Adipocyte (in vitro differentiated cells): ENCODE measurements around the gene CDC42SE2.
"Not testable (repeated sequence)": the region's sequence is repeated elsewhere in the genome, so short reads cannot be mapped to it uniquely, and the experiment has no call there.

Experiments used
- DNase-seq: peaks from one replicate; pipeline ENCODE4 v3.0.0-alpha.2; 2015; ENCODE audit warnings: low read depth
- H3K27me3 ChIP-seq: replicated peaks from 2 replicates; pipeline ENCODE4 v1.7.0; 2013; ENCODE audit warnings: mild to moderate bottlenecking, low read length, moderate library complexity; ENCODE audit not compliant: control insufficient read depth, insufficient read depth
- H3K36me3 ChIP-seq: 2 replicates; pipeline ENCODE4 v1.7.0; 2013; ENCODE audit warnings: low read length, mild to moderate bottlenecking, moderate library complexity; ENCODE audit not compliant: control insufficient read depth, insufficient read depth, severe bottlenecking
- H3K4me1 ChIP-seq: 2 replicates; pipeline ENCODE4 v1.7.0; 2013; ENCODE audit warnings: mild to moderate bottlenecking, low read length, moderate library complexity; ENCODE audit not compliant: control insufficient read depth, insufficient read depth
- H3K4me3 ChIP-seq: 2 replicates; pipeline ENCODE4 v1.7.0; 2013; ENCODE audit warnings: mild to moderate bottlenecking, low read length, moderate library complexity
- H3K9ac ChIP-seq: 2 replicates; pipeline ENCODE4 v1.7.0; 2013; ENCODE audit warnings: mild to moderate bottlenecking, low read length, moderate library complexity
- H3K9me3 ChIP-seq: 2 replicates; pipeline ENCODE4 v1.7.0; 2013; ENCODE audit warnings: mild to moderate bottlenecking, low read length, moderate library complexity; ENCODE audit not compliant: control insufficient read depth

CDC42SE2 gene

DNA sequence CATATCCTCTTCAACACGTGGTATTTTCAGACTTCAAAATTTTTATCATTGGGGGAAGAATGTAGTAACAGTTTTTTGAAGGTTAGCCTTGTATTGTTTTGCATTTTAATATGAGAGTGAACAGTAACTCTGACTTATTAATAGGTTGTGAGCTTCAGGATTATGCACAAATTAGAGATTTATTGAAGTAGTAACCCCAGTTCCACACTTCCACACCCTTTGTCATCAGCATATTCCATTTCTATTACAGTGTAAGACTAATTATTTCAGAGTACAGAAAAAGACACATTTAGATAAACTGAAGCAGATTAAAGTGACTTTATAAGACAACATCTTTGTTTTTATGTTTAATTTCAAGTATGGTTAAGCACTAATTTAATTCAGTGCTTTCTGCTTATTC lies 105.7 kb downstream of the CDC42SE2 start:
- no peak overlapping the region for H3K9ac ChIP-seq
- peaks cover 12% of the 10 kb centered on the region for H3K4me1 ChIP-seq
- no peaks in the 10 kb centered on the region for H3K9me3 ChIP-seq
- no peak for DNase-seq
- no peak overlapping the region for H3K4me3 ChIP-seq
- no peaks in the 10 kb centered on the region for H3K27me3 ChIP-seq
- H3K36me3 ChIP-seq, result no peaks in the 10 kb centered on the region

DNA sequence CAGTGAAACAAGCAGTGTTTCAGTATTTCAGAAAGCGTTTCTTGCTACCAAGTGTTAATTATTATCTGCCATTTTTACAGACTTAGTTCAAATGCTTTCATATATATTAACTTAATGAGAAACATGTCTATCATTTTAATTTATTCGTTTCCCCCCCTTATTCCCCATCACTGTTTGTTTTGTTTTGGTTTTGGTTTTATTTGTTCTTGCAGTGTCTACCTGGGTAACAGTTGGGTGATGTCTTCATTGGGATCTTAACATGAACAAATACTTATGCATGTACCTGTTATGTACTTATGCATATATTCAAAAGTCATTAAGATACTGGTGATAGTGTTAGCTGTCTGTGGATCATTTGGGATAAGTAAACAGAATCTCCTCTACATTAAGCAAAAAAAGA lies 108.0 kb downstream of the CDC42SE2 start:
- H3K4me3 ChIP-seq, result no peak overlapping the region
- no peaks in the 10 kb centered on the region for H3K9me3 ChIP-seq
- DNase-seq, result no peak
- H3K36me3 ChIP-seq, result no peaks in the 10 kb centered on the region
- no peak overlapping the region for H3K9ac ChIP-seq
- H3K27me3 ChIP-seq, result no peaks in the 10 kb centered on the region
- peaks cover 3% of the 10 kb centered on the region for H3K4me1 ChIP-seq

DNA sequence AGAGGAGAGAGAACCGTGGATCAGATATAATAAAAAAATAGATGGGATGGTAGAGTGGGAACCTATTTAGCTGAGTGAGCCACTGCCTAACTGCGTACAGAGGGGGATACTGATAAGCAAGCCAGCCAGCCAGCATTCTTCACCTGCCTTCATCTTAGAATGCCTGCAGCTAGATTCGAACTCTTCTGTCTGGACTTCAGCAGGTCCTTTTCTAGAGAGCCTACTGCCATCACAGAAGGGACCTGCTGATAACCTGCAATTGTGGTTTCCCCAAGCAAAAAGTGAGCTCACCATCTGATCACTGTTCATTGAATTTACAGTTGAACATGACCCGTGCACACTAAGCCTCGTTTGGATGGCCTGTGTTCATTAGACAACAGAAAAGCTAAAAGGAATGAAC lies 109.4 kb downstream of the CDC42SE2 start:
- H3K9me3 ChIP-seq, result no peaks in the 10 kb centered on the region
- H3K4me1 ChIP-seq, result peaks cover 3% of the 10 kb centered on the region
- H3K27me3 ChIP-seq, result no peaks in the 10 kb centered on the region
- H3K4me3 ChIP-seq, result no peak overlapping the region
- DNase-seq, result no peak
- H3K36me3 ChIP-seq, result no peaks in the 10 kb centered on the region
- no peak overlapping the region for H3K9ac ChIP-seq

DNA sequence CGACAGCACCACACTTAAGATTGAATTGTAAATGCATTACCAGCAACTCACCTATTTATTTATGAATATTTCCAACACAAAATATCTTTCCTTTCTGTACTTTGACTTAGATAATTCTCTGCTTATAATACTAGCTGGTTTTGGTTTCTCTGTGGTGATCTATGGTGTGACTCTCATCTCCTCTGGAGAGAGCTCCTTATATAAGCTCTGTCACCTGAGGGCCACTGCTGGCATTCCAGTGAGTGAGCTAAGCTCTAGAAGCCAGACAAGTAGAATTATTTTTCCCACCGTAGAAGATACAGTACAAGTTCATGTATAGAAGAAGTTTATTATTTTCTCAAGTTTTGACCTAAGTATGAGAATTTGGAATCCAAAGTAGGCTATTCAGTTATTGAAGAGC lies 111.5 kb downstream of the CDC42SE2 start:
- Histone ChIP-seq H3K9me3 (no peaks in the 10 kb centered on the region), H3K27me3 (no peaks in the 10 kb centered on the region), H3K4me1 (peaks cover 22% of the 10 kb centered on the region), H3K9ac (no peak overlapping the region), H3K4me3 (no peak overlapping the region), H3K36me3 (no peaks in the 10 kb centered on the region)
- no peak for DNase-seq

DNA sequence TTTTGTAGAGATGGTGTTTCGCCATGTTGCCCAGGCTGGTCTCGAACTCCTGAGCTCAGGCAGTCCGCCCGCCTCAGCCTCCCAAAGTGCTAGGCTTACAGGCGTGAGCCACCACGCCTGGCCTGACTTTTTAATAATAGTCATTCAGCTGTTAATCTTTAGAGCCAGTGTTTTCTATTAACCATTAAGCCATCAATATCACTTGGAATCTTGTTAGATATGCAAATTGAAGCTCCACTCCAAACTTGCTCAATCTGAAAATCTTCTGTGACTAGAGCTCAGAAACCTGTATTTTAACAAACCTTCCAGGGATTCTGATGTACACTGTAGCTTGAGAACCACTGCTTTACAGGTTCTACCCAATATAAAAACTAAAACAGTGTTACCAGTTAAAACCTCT lies 113.5 kb downstream of the CDC42SE2 start:
- Histone ChIP-seq H3K9ac (no peak overlapping the region), H3K4me1 (peaks cover 42% of the 10 kb centered on the region), H3K36me3 (no peaks in the 10 kb centered on the region), H3K4me3 (no peak overlapping the region), H3K9me3 (no peaks in the 10 kb centered on the region), H3K27me3 (no peaks in the 10 kb centered on the region)
- DNase-seq, result no peak

DNA sequence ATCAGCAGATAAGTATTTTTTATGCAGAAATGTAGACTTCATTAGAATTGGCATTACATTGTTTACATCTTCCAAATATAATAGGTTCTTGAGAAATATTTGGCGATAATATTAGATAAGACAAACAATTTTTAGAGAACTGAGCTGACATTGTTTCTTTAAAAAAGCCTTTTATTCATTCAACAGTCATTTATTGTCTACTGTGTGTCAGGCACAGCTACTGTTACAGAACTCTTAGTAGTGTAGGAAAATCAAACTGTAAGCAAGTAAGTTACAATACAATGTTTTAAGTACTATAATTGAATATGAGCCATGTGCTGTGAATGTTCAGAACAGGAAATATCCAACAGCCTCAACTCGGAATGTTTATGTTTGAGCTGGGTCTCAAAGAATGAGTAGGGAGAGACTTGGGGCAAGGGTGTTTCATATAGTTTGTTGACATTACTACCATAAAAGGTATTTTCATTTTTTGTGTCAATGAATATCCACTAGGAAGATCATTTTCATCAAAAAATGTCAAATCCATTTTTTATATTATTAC lies 114.0 kb downstream of the CDC42SE2 start:
- no peaks in the 10 kb centered on the region for H3K9me3 ChIP-seq
- peaks cover 43% of the 10 kb centered on the region for H3K4me1 ChIP-seq
- no peaks in the 10 kb centered on the region for H3K27me3 ChIP-seq
- H3K36me3 ChIP-seq, result no peaks in the 10 kb centered on the region
- DNase-seq, result peak; percentile 42
- H3K9ac ChIP-seq, result no peak overlapping the region
- no peak overlapping the region for H3K4me3 ChIP-seq

DNA sequence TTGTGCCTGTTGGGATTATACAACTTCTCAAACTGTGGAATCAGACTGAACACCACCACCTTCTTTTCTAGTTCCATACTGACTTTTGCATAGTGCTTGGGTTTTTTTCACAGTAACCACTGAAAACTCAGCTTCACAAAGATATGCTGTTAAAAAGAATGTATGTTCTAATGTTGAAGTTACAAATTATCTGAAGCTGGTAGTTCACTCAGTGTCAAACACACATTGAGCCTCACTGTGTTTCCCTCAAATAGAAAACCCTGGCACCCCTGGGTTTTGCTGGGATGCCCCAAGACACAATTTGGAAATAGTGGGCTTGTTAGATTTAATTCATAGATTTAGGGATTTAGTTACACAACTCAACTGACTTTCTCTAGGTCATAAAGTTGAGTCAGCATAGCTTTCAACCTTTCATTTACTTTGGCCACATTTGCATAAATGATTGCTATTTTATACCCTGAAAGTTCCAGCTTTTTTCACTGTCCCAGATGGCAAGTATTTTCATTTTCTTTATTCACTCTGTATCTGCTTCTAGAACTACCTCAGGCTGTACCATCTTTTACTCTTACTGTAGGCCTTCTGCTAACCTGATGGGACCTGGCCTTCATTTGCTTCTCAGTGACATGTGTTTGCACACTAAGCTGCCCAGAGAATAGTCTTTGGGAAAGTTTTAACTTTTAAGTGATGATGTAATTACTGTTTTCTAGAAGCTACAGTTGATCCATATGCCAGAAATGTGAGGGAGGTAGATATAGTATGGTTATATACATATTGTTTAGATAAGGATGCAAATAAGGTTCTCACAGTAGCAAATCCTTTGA lies 115.1 kb downstream of the CDC42SE2 start:
- peaks cover 43% of the 10 kb centered on the region for H3K4me1 ChIP-seq
- H3K9me3 ChIP-seq, result no peaks in the 10 kb centered on the region
- DNase-seq, result no peak
- no peak overlapping the region for H3K9ac ChIP-seq
- no peaks in the 10 kb centered on the region for H3K36me3 ChIP-seq
- H3K4me3 ChIP-seq, result no peak overlapping the region
- H3K27me3 ChIP-seq, result no peaks in the 10 kb centered on the region

DNA sequence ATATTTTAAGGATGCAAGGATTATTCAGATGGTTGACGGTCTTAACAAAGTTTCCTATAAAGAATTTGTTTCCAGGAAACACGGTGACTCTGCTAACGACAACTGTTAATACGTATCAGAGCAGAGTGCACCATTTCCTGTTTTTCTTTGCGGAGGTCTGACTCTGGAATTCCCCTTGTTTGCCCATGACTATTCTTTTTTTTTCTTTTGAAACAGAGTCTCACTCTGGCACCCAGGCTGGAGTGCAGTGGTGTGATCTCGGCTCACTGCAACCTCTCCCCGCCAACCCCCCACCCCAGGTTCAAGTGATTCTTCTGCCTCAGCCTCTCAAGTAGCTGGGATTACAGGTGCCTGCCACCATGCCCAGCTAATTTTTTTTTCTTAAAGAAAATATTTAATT lies 115.9 kb downstream of the CDC42SE2 start:
- DNase-seq, result no peak

DNA sequence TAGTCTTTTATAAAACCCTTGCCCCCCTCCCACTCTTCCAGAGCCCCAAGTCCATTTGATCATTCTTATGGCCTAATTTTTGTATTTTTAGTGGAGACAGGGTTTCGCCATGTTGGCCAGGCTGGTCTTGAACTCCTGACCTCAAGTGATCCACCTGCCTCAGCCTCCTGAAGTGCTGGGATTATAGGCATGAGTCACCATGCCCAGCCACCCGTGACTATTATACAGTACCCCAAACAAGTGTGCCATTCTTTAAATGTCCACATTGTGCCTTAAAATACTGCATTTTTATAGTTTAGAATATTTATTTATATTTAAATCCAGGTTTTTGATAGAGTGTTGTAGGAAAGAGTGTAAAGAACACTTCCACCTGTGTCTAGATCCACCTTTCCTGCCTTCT lies 116.4 kb downstream of the CDC42SE2 start:
- H3K9me3 ChIP-seq, H3K4me3 ChIP-seq, DNase-seq, H3K27me3 ChIP-seq, H3K9ac ChIP-seq, H3K36me3 ChIP-seq: not testable (repeated sequence)
- peaks cover 51% of the 10 kb centered on the region for H3K4me1 ChIP-seq

More for the DNA sequence above, 115.9 kb downstream of the CDC42SE2 start:
- H3K9me3 ChIP-seq, result no peaks in the 10 kb centered on the region
- no peaks in the 10 kb centered on the region for H3K27me3 ChIP-seq
- peaks cover 46% of the 10 kb centered on the region for H3K4me1 ChIP-seq
- H3K4me3 ChIP-seq, result no peak overlapping the region
- no peak overlapping the region for H3K9ac ChIP-seq
- H3K36me3 ChIP-seq, result no peaks in the 10 kb centered on the region

DNA sequence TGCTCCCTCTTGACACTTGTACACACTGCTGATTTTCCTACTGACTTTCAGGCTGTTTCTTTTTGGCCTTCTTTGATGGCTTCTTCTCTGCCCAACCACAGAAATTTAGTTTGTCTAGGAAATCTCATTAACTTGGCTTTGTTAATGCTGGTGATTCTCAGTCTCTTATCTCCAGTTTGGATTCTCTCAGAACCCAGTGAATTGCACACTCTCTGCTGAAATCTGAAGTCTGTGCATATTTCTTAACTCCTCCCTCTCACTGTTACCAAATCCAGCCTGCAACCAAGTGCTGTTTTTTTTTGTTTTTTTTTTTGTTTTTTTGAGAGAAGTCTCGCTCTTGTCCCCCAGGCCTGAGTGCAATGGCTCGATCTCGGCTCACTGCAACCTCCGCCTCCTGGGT lies 117.2 kb downstream of the CDC42SE2 start:
- peak; percentile 54 for DNase-seq

DNA sequence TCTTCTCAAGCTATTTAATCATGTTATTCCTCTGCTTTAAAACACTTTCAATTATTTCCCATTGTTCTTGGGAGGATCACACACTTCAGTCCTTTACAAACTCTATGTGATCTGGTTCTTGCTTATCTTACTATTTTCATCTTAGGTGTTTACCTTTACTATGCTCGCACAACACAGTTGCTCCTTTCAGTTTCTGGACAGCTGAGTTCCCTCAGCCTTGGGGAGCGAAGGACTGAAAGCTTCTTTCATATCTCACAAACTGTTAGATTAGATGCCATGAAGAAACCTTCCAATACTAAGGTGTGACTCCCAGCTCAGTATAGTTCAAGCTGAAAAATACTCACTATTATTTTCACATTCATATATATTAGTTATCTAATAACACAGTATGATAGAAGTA lies 117.9 kb downstream of the CDC42SE2 start:
- Histone ChIP-seq H3K36me3 (peaks cover 5% of the 10 kb centered on the region), H3K9ac (no peak overlapping the region), H3K4me1 (peaks cover 60% of the 10 kb centered on the region), H3K4me3 (no peak overlapping the region), H3K27me3 (no peaks in the 10 kb centered on the region), H3K9me3 (no peaks in the 10 kb centered on the region)
- no peak for DNase-seq

More for the DNA sequence above, 117.2 kb downstream of the CDC42SE2 start:
- Histone ChIP-seq H3K27me3 (no peaks in the 10 kb centered on the region), H3K4me1 (peaks cover 59% of the 10 kb centered on the region), H3K4me3 (peak overlapping the region; percentile 16), H3K36me3 (no peaks in the 10 kb centered on the region), H3K9me3 (no peaks in the 10 kb centered on the region), H3K9ac (peak overlapping the region; percentile 33)
